Measurements from ENCODE around the gene PUS3. TPM values are rescaled to one million over a fixed set of nuclear protein-coding genes. Genes with fewer than 3 reads are reported as not detected.
A peak's percentile ranks its signal among the peaks of the same experiment; 100 is the strongest.

Gene PUS3
- total RNA-seq, 4 donors from 2014 or later = 6.6 to 11.2 (median 8.1) TPM

DNA sequence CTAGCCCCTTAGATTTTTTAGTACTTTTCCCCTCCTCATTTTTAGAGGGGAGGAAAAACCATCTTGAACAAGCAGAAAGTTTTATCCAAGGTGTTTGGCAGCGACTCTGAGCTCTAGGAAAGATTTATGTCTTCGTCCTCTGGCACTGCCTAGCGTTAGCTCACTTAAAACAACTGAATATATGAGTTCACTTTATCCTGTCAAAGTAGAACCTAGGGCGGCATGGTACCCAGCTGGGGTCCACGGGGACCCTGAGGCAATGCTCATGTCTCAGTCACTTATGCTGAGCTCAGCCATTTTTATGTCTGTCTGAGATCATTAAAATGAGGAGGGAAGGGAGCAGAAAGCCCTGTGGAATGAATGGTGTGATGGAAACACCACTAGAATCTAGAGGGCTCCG, 28.7 kb upstream of the PUS3 start:
- WGBS, 2 donors = 27 to 28% methylated on average over 6 of the region's 6 CpGs
- TF ChIP-seq CTCF (IDR thresholded peaks at IDR 0.05) (no peak), POLR2A (IDR thresholded peaks at IDR 0.05) (no peak)
- intact Hi-C loops (cut with DNase I; ENCODE audit: low total_unique reads) = no loop called here
- no peak for DNase-seq (ENCODE audit: low spot score in 2 of 2)
- H3K4me3 ChIP-seq (ENCODE audit: low read depth, poor library complexity, severe bottlenecking) = no peak overlapping the region

GRCh38 chr11:125931116-125931515, 28.1 kb upstream of the PUS3 start:
- no peak for TF ChIP-seq CTCF (IDR thresholded peaks at IDR 0.05)
- no peak for TF ChIP-seq POLR2A (IDR thresholded peaks at IDR 0.05)
- WGBS, 2 donors = 53 to 66% methylated on average over 3 of the region's 3 CpGs
- H3K4me3 ChIP-seq (ENCODE audit: low read depth, poor library complexity, severe bottlenecking) = no peak overlapping the region
- no peak for DNase-seq (ENCODE audit: low spot score in 2 of 2)
- intact Hi-C loops (cut with DNase I; ENCODE audit: low total_unique reads) = no loop called here

- intact Hi-C loops (cut with DNase I; ENCODE audit: low total_unique reads) = no loop called here
- no peak for TF ChIP-seq POLR2A (IDR thresholded peaks at IDR 0.05)
- TF ChIP-seq CTCF (IDR thresholded peaks at IDR 0.05) = no peak
- DNase-seq (ENCODE audit: low spot score in 2 of 2) = no peak
- 92 to 93% methylated on average over 11 of the region's 11 CpGs for WGBS, 2 donors
- H3K4me3 ChIP-seq (ENCODE audit: low read depth, poor library complexity, severe bottlenecking) = no peak overlapping the region
These were observed 27.1 kb upstream of the PUS3 start for GRCh38 chr11:125930076-125930450.

DNA sequence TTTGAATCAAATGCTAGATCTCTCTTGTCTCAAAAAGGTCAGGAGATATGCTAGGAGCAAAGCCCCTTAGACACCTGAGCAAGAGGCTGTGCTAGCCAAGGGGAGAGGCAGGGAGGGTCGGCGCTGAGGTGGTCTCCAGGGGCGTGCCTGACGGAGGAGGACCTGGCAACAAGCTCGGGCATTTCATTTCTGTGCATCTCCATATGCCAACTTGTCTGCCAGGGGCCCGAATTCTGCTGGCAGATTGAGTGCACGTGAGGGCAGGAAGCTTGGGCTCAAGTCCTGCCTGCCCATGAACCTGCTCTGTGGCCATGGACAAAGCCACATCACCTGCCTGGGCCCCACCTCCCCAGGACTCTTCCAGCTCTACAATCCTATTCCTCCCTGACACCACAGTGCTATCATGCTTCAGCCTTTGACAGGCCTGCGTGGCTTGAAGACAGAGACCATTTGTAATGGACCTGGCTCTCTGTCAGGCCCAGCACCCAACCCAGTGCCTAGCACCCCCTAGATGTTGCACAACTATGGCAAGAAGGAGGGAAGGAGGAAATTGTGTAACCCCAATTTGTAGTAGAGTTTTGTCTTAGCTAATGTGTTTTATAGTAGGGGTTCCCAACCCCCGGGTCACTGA, 26.6 kb upstream of the PUS3 start:
- H3K4me3 ChIP-seq (ENCODE audit: low read depth, poor library complexity, severe bottlenecking) = no peak overlapping the region
- DNase-seq (ENCODE audit: low spot score in 2 of 2) = no peak
- intact Hi-C loops (cut with DNase I; ENCODE audit: low total_unique reads) = no loop called here
- 72 to 83% methylated on average over 9 of the region's 9 CpGs for WGBS, 2 donors
- TF ChIP-seq POLR2A (IDR thresholded peaks at IDR 0.05) (no peak), CTCF (IDR thresholded peaks at IDR 0.05) (no peak)

- H3K4me3 ChIP-seq (ENCODE audit: low read depth, poor library complexity, severe bottlenecking) = no peak overlapping the region
- intact Hi-C loops (cut with DNase I; ENCODE audit: low total_unique reads) = no loop called here
- TF ChIP-seq CTCF (IDR thresholded peaks at IDR 0.05) = no peak
- TF ChIP-seq POLR2A (IDR thresholded peaks at IDR 0.05) = no peak
- DNase-seq (ENCODE audit: low spot score in 2 of 2) = peak in 1 of 2 donors; percentile 58
- WGBS, 2 donors = 93% methylated on average over 12 of the region's 12 CpGs
These were observed 23.7 kb upstream of the PUS3 start for GRCh38 chr11:125926682-125927081.

DNA sequence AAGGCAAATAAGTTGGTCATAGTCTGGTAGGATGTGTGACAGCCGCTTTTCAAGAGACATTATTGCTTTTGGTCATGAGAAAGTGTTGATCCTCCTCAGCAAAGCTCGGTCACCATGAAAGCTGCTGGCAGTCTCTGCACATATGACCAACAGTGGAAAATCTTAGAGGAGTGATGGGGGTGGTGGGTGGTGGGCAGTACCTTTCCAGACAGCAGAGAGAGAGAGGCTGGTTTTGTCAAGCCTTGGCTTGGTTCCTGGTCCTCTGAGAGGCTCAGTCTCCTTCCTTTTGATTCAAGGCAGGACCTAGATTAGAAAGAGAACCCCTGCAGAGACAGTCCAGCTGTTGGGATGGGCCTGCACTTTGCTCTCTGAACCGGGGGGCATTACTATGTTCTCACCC, 22.8 kb upstream of the PUS3 start:
- 78 to 82% methylated on average over 3 of the region's 3 CpGs for WGBS, 2 donors
- DNase-seq (ENCODE audit: low spot score in 2 of 2) = no peak
- no peak overlapping the region for H3K4me3 ChIP-seq (ENCODE audit: low read depth, poor library complexity, severe bottlenecking)
- intact Hi-C loops (cut with DNase I; ENCODE audit: low total_unique reads) = no loop called here
- TF ChIP-seq CTCF (IDR thresholded peaks at IDR 0.05) = no peak
- TF ChIP-seq POLR2A (IDR thresholded peaks at IDR 0.05) = no peak

Data from lower leg skin (tissue), 4 donors.